Suprapubic skin (tissue), 4 donors: ENCODE data around the gene ZNF148. TPM values are rescaled to one million over a fixed set of nuclear protein-coding genes. Genes with fewer than 3 reads are reported as not detected.

Experiments used
- DNase-seq, 2 donors: peaks; one replicate each; pipeline ENCODE4 v3.0.0-alpha.2; 2019; ENCODE audit warnings: low spot score in 2 of 2
- H3K27ac ChIP-seq: fragments of 200-600 bp; sonication (generic); one replicate; pipeline ENCODE4 v1.5.1; 2019
- H3K27me3 ChIP-seq: fragments of 200-600 bp; sonication (generic); one replicate; pipeline ENCODE4 v1.5.1; 2019
- H3K36me3 ChIP-seq: fragments of 200-600 bp; sonication (generic); one replicate; pipeline ENCODE4 v1.5.1; 2019
- H3K4me1 ChIP-seq: fragments of 200-600 bp; sonication (generic); one replicate; pipeline ENCODE4 v1.5.1; 2019
- H3K4me3 ChIP-seq: fragments of 200-600 bp; sonication (generic); one replicate; pipeline ENCODE4 v1.5.1; 2019; ENCODE audit warnings: mild to moderate bottlenecking
- H3K9me3 ChIP-seq: fragments of 200-600 bp; sonication (generic); one replicate; pipeline ENCODE4 v1.5.1; 2019
- CTCF ChIP-seq, 2 donors: fragments of 200-600 bp in 1 of 2; fragments of 450-650 bp in 1 of 2; sonication (generic) in 1 of 2; IDR thresholded peaks; one replicate each; pipeline ENCODE4 v1.5.1; 2016 to 2019; ENCODE audit warnings: antibody characterized with exemption in 2 of 2, mild to moderate bottlenecking in 1 of 2, moderate library complexity in 1 of 2
- EP300 ChIP-seq: sonication (generic); formaldehyde crosslinking; IDR thresholded peaks from one replicate; pipeline ENCODE4 v1.6.1; 2017; ENCODE audit warnings: antibody characterized with exemption
- POLR2A ChIP-seq, 2 donors: fragments of 450-650 bp; IDR thresholded peaks; one replicate each; pipeline ENCODE4 v1.6.1; 2017; ENCODE audit warnings: antibody characterized with exemption in 2 of 2, mild to moderate bottlenecking in 2 of 2, moderate library complexity in 2 of 2
- POLR2AphosphoS5 ChIP-seq, 3 donors: sonication (generic); formaldehyde crosslinking; IDR thresholded peaks; one replicate each; pipeline ENCODE4 v1.6.1; 2017; ENCODE audit warnings: antibody characterized with exemption in 3 of 3
- WGBS: methylation state at CpG from one replicate; pipeline ENCODE4 v1.1.5; 2018; 5-methylcytosine and 5-hydroxymethylcytosine counted together
- total RNA-seq, 4 donors: library from RNA; depleted of rRNA; stranded (reverse); fragments of >200 nt; gene quantifications; one replicate each; pipeline ENCODE4 v1.1.0, GENCODE V29; 2016

Gene ZNF148
- total RNA-seq, 4 donors from 2014 or later = 16.5 to 30.0 (median 20.3) TPM

DNA sequence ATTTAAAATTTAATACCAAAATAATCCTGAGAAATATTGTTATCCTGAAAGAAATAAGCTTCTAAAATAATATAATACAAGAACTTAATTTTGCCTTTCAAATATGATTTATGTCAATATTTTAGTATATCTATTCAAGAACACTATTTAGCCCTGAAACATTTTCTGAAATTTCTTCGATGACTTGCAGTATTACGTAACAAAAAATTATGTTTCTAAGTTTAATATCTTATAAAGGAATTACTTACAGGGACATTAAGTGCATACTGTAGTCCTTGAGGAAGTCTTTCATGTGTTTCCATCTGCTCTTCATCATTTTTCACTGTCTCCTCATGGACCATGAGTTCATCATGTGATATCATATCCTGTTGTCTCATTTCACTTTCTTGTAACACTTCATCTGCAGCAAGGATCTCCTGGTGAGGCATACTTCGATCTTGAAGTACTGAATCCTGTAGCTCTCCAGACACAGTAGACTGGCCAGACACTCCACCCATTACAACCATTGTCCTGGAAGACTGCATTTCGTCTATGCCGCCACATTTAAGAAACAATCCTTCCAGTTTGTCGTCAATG, 62.0 kb downstream of the ZNF148 start:
- 91% methylated on average over 6 of the region's 6 CpGs for WGBS
- H3K27ac ChIP-seq = no peak overlapping the region
- TF ChIP-seq POLR2A (IDR thresholded peaks at IDR 0.05) (no peak), CTCF (IDR thresholded peaks at IDR 0.05) (no peak), POLR2AphosphoS5 (IDR thresholded peaks at IDR 0.05) (no peak), EP300 (no peak)

DNA sequence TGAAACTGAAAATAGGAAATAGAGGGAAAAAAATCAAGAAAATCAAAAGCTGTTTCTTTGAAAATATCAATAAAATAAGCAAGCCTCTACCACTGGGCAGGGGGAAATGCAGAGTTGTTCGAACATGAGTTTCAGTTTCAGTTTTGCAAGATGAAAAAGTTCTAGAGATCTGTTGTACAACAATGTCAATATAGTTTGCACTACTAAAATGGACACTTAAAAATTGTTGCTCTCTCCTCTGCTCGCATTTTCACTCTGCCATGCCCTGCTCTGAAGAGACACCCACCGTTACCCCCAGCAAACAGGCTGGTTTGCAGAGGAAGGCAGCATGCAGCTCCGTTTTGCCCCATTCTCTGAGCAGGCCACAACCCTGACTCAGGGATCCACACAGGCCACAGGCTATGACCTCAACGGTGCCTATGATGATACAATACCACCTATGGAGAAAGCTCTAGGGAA, 64.5 kb downstream of the ZNF148 start:
- Histone ChIP-seq H3K27ac (no peak overlapping the region), H3K4me3 (no peak overlapping the region)

More for the DNA sequence above, 62.0 kb downstream of the ZNF148 start:
- no peaks in the 10 kb centered on the region for H3K27me3 ChIP-seq
- H3K9me3 ChIP-seq = no peaks in the 10 kb centered on the region
- H3K36me3 ChIP-seq = peaks cover 20% of the 10 kb centered on the region
- DNase-seq = no peak
- H3K4me3 ChIP-seq = no peak overlapping the region
- no peaks in the 10 kb centered on the region for H3K4me1 ChIP-seq

DNA sequence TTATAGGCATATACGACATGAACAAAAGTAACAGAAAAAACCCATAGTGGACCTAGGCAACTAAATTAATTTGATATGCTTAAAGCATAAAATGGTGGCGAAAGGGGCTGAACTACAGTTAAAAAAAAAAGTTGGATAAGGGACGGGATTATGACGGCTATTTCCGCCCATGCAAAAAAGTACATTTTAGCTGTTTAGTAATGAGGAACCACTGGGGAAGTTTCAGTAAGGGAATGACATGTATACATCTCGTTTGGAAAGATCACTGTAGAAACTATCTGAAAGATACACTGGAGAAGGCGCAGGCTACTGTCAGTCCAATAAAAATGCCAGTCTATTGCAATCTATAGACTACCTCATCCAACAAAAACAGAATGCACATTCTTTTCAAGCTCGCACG, 65.6 kb downstream of the ZNF148 start:
- no peak overlapping the region for H3K4me3 ChIP-seq
- no peaks in the 10 kb centered on the region for H3K27me3 ChIP-seq
- H3K9me3 ChIP-seq = no peaks in the 10 kb centered on the region
- 90% methylated on average over 9 of the region's 9 CpGs for WGBS
- DNase-seq = no peak
- H3K36me3 ChIP-seq = peaks cover 15% of the 10 kb centered on the region
- TF ChIP-seq EP300 (no peak), POLR2A (IDR thresholded peaks at IDR 0.05) (no peak), POLR2AphosphoS5 (IDR thresholded peaks at IDR 0.05) (no peak), CTCF (IDR thresholded peaks at IDR 0.05) (no peak)
- H3K27ac ChIP-seq = no peak overlapping the region
- H3K4me1 ChIP-seq = no peaks in the 10 kb centered on the region

More for the DNA sequence above, 64.5 kb downstream of the ZNF148 start:
- peaks cover 20% of the 10 kb centered on the region for H3K36me3 ChIP-seq
- H3K4me1 ChIP-seq = no peaks in the 10 kb centered on the region
- H3K9me3 ChIP-seq = no peaks in the 10 kb centered on the region
- no peak for TF ChIP-seq POLR2A (IDR thresholded peaks at IDR 0.05)
- no peak for TF ChIP-seq EP300
- no peak for TF ChIP-seq CTCF (IDR thresholded peaks at IDR 0.05)
- 81% methylated on average over 5 of the region's 5 CpGs for WGBS
- no peak for DNase-seq
- H3K27me3 ChIP-seq = no peaks in the 10 kb centered on the region

DNA sequence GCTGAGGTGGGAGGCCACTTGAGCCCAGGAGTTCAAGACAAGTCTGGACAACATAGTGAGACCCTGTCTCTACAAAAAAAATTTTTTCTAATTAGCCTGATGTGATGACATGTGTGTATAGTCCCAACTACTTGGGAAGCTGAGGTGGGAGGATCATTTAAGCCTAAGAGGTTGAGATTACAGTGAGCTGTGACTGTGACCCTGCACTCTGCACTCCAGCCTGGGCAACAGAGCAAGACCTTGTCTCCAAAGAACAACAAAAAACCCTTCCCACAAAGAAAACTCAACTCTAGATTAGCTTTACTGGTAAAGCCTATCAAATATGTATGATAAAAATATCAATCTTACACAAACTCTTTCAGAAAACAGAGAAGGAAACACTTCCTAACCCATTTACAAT, 68.5 kb downstream of the ZNF148 start:
- TF ChIP-seq CTCF (IDR thresholded peaks at IDR 0.05) (no peak), POLR2AphosphoS5 (IDR thresholded peaks at IDR 0.05) (no peak), POLR2A (IDR thresholded peaks at IDR 0.05) (no peak), EP300 (no peak)
- Histone ChIP-seq H3K4me1 (no peaks in the 10 kb centered on the region), H3K27ac (no peak overlapping the region), H3K27me3 (no peaks in the 10 kb centered on the region), H3K36me3 (peaks cover 11% of the 10 kb centered on the region), H3K4me3 (no peak overlapping the region), H3K9me3 (no peaks in the 10 kb centered on the region)
- no peak for DNase-seq

DNA sequence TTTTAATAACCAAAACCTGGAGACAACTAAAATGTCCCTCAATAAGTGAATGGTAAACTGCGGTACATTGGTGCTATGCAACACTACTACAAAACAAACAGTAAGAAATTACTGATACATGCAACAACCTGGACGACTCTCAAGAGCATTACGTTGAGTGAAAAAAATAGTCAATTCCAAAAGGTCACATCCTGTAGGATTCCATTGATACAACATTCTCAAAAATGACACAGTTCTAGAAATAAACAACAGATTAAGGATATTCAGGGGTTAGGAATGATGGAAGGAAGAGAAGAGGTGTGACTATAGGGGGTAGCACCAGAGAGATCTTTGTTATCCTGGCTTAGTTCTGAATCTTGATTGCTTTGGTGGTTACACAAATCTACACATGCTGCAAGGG, 72.2 kb downstream of the ZNF148 start:
- H3K27ac ChIP-seq = no peak overlapping the region
- DNase-seq = no peak
- no peaks in the 10 kb centered on the region for H3K27me3 ChIP-seq
- H3K4me3 ChIP-seq = no peak overlapping the region
- no peaks in the 10 kb centered on the region for H3K4me1 ChIP-seq
- H3K9me3 ChIP-seq = no peaks in the 10 kb centered on the region
- peaks cover 2% of the 10 kb centered on the region for H3K36me3 ChIP-seq
- TF ChIP-seq EP300 = no peak
- TF ChIP-seq POLR2AphosphoS5 (IDR thresholded peaks at IDR 0.05) = no peak
- TF ChIP-seq POLR2A (IDR thresholded peaks at IDR 0.05) = no peak
- TF ChIP-seq CTCF (IDR thresholded peaks at IDR 0.05) = no peak
- 79% methylated on average over 3 of the region's 3 CpGs for WGBS
